ENCODE data around the gene OVCH1.

The OVCH1 gene

GRCh38 chr12:29530436-29530835, 33.0 kb upstream of the OVCH1 start:
- Histone ChIP-seq H3K4me3 (ENCODE audit: low read length) (no peak overlapping the region), H3K27me3 (ENCODE audit: control insufficient read depth, insufficient read depth, low read length) (no peaks in the 10 kb centered on the region), H3K9me3 (replicated peaks; ENCODE audit: low read length) (no peaks in the 10 kb centered on the region), H3K36me3 (ENCODE audit: insufficient read depth, low read length) (peaks cover 39% of the 10 kb centered on the region), H3K9ac (ENCODE audit: low read depth, low read length) (no peak overlapping the region), H3K4me1 (ENCODE audit: control insufficient read depth, insufficient read depth, low read length) (peaks cover 3% of the 10 kb centered on the region), H3K4me2 (ENCODE audit: low read length) (no peak overlapping the region)

GRCh38 chr12:29528161-29528560, 30.7 kb upstream of the OVCH1 start:
- peaks cover 28% of the 10 kb centered on the region for H3K36me3 ChIP-seq (ENCODE audit: insufficient read depth, low read length)
- no peaks in the 10 kb centered on the region for H3K4me1 ChIP-seq (ENCODE audit: control insufficient read depth, insufficient read depth, low read length)
- H3K9me3 ChIP-seq (replicated peaks; ENCODE audit: low read length) = no peaks in the 10 kb centered on the region
- no peak overlapping the region for H3K4me2 ChIP-seq (ENCODE audit: low read length)
- no peak overlapping the region for H3K9ac ChIP-seq (ENCODE audit: low read depth, low read length)
- no peak overlapping the region for H3K4me3 ChIP-seq (ENCODE audit: low read length)
- H3K27me3 ChIP-seq (ENCODE audit: control insufficient read depth, insufficient read depth, low read length) = no peaks in the 10 kb centered on the region

DNA sequence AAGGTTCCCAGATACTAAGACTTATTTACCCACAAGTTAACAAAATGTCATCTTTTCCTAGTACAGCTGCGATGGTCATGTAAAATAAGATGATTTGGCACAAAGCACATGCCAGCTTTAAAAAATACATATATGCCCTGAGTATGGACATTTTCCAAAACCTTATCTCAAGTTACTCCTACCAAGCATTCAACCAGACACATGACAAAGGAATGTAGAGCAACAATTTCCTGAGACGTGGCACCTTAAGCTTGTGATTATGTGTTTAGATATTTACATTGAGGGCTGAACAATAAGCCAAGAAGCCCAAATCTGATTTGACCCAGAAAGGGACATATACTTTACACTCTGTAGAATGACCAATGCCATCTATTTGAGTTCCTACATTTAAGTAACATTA, 24.5 kb upstream of the OVCH1 start:
- H3K9me3 ChIP-seq (replicated peaks; ENCODE audit: low read length) = no peaks in the 10 kb centered on the region
- H3K4me3 ChIP-seq (ENCODE audit: low read length) = no peak overlapping the region
- H3K36me3 ChIP-seq (ENCODE audit: insufficient read depth, low read length) = peaks cover 33% of the 10 kb centered on the region
- H3K27me3 ChIP-seq (ENCODE audit: control insufficient read depth, insufficient read depth, low read length) = no peaks in the 10 kb centered on the region
- no peak overlapping the region for H3K4me2 ChIP-seq (ENCODE audit: low read length)
- peaks cover 7% of the 10 kb centered on the region for H3K4me1 ChIP-seq (ENCODE audit: control insufficient read depth, insufficient read depth, low read length)
- H3K9ac ChIP-seq (ENCODE audit: low read depth, low read length) = no peak overlapping the region

DNA sequence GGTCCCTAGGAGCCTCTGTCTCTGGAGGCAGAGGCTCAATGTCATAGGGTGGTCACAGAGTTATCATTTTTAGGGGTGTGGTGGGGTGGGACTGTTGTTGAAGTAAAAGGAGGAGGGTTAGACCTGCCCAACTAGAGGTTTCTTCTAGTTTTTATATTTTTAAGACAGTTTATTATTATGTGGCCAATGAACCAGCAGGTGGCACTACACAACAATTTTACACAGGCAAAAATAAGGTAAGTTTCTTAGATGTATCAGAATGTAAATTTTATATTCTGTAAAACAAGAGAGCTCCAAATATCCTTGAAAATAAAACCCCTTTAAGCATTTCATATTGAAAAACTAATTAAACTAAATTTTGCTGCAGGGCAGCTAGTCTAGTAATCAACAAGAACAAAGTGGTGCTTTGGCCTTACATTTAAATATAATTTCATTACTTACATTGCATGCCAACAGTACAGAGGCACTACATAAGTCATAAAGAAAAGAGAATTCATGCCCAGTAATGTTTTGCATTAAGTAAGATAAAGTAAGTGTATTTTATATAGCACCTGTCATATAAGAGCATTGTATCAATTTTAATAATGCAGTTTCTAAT, 22.2 kb upstream of the OVCH1 start:
- Histone ChIP-seq H3K4me2 (ENCODE audit: low read length) (no peak overlapping the region), H3K9ac (ENCODE audit: low read depth, low read length) (no peak overlapping the region), H3K9me3 (replicated peaks; ENCODE audit: low read length) (no peaks in the 10 kb centered on the region), H3K4me1 (ENCODE audit: control insufficient read depth, insufficient read depth, low read length) (peaks cover 16% of the 10 kb centered on the region), H3K27me3 (ENCODE audit: control insufficient read depth, insufficient read depth, low read length) (no peaks in the 10 kb centered on the region), H3K36me3 (ENCODE audit: insufficient read depth, low read length) (peaks cover 40% of the 10 kb centered on the region), H3K4me3 (ENCODE audit: low read length) (no peak overlapping the region)

- H3K4me1 ChIP-seq (ENCODE audit: control insufficient read depth, insufficient read depth, low read length) = peaks cover 16% of the 10 kb centered on the region
- no peaks in the 10 kb centered on the region for H3K9me3 ChIP-seq (replicated peaks; ENCODE audit: low read length)
- H3K9ac ChIP-seq (ENCODE audit: low read depth, low read length) = no peak overlapping the region
- H3K4me3 ChIP-seq (ENCODE audit: low read length) = no peak overlapping the region
- peaks cover 48% of the 10 kb centered on the region for H3K36me3 ChIP-seq (ENCODE audit: insufficient read depth, low read length)
- no peaks in the 10 kb centered on the region for H3K27me3 ChIP-seq (ENCODE audit: control insufficient read depth, insufficient read depth, low read length)
- H3K4me2 ChIP-seq (ENCODE audit: low read length) = no peak overlapping the region
Measured at GRCh38 chr12:29518407-29518806, 20.9 kb upstream of the OVCH1 start.

GRCh38 chr12:29517264-29517663, 19.8 kb upstream of the OVCH1 start:
- Histone ChIP-seq H3K27me3 (ENCODE audit: control insufficient read depth, insufficient read depth, low read length) (no peaks in the 10 kb centered on the region), H3K9me3 (replicated peaks; ENCODE audit: low read length) (no peaks in the 10 kb centered on the region), H3K36me3 (ENCODE audit: insufficient read depth, low read length) (peaks cover 55% of the 10 kb centered on the region), H3K4me2 (ENCODE audit: low read length) (no peak overlapping the region), H3K4me3 (ENCODE audit: low read length) (no peak overlapping the region), H3K9ac (ENCODE audit: low read depth, low read length) (no peak overlapping the region), H3K4me1 (ENCODE audit: control insufficient read depth, insufficient read depth, low read length) (peaks cover 16% of the 10 kb centered on the region)

- Histone ChIP-seq H3K27me3 (ENCODE audit: control insufficient read depth, insufficient read depth, low read length) (no peaks in the 10 kb centered on the region), H3K9me3 (replicated peaks; ENCODE audit: low read length) (no peaks in the 10 kb centered on the region), H3K36me3 (ENCODE audit: insufficient read depth, low read length) (peaks cover 62% of the 10 kb centered on the region), H3K4me1 (ENCODE audit: control insufficient read depth, insufficient read depth, low read length) (peaks cover 10% of the 10 kb centered on the region), H3K4me3 (ENCODE audit: low read length) (no peak overlapping the region), H3K9ac (ENCODE audit: low read depth, low read length) (no peak overlapping the region), H3K4me2 (ENCODE audit: low read length) (no peak overlapping the region)
Measured at GRCh38 chr12:29516431-29516875, 19.0 kb upstream of the OVCH1 start.

DNA sequence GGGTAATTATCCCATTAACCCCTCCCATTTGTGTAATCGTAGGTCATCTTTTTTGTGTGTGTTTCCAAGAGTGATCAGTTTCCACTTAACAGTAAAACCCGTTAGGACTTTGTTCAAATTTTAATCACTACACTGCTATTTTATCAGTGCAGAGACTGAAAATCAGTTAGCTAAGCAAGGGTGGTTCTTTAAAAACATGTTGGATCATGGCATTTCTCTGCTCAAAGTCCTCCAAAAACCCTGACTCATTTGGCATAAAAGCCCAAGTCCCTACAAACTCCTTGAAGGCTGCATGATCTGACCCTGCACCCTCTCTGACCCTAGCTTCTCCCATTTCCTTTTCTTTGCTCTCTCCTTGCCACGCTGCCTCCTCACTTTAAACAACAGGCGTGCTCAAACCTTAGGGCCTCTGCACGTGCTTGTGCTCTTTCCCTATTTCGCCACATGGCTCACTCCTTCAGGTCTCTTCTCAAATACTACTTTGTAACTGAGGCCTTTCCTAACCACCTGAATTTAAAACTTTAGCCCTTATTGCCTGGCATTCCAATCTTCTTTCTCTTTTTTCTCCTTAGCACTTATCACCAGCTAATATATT, 13.2 kb upstream of the OVCH1 start:
- H3K4me1 ChIP-seq (ENCODE audit: control insufficient read depth, insufficient read depth, low read length) = no peaks in the 10 kb centered on the region
- no peaks in the 10 kb centered on the region for H3K27me3 ChIP-seq (ENCODE audit: control insufficient read depth, insufficient read depth, low read length)
- no peak overlapping the region for H3K4me3 ChIP-seq (ENCODE audit: low read length)
- no peak overlapping the region for H3K9ac ChIP-seq (ENCODE audit: low read depth, low read length)
- H3K9me3 ChIP-seq (replicated peaks; ENCODE audit: low read length) = no peaks in the 10 kb centered on the region
- peaks cover 78% of the 10 kb centered on the region for H3K36me3 ChIP-seq (ENCODE audit: insufficient read depth, low read length)
- H3K4me2 ChIP-seq (ENCODE audit: low read length) = no peak overlapping the region

DNA sequence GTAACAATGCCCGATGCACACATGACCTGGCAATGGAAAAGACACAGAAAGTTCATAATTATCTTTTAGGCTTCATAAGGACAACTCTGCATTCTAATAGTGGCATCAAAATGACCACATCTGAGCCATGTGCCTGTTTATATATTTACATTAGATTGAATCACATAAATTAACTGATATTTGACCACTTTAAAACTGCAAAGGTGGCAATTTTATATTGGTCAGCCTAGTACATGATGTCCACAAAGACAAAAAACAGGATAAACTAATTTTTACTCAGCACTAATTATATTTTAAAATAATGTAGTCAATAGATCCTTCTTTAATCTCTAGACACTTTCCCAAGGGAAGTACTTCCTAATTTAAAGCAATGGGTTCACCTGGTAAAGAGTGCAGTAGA, 12.0 kb upstream of the OVCH1 start:
- Histone ChIP-seq H3K4me3 (ENCODE audit: low read length) (no peak overlapping the region), H3K9ac (ENCODE audit: low read depth, low read length) (no peak overlapping the region), H3K36me3 (ENCODE audit: insufficient read depth, low read length) (peaks cover 79% of the 10 kb centered on the region), H3K4me2 (ENCODE audit: low read length) (no peak overlapping the region), H3K27me3 (ENCODE audit: control insufficient read depth, insufficient read depth, low read length) (no peaks in the 10 kb centered on the region), H3K4me1 (ENCODE audit: control insufficient read depth, insufficient read depth, low read length) (no peaks in the 10 kb centered on the region), H3K9me3 (replicated peaks; ENCODE audit: low read length) (no peaks in the 10 kb centered on the region)

DNA sequence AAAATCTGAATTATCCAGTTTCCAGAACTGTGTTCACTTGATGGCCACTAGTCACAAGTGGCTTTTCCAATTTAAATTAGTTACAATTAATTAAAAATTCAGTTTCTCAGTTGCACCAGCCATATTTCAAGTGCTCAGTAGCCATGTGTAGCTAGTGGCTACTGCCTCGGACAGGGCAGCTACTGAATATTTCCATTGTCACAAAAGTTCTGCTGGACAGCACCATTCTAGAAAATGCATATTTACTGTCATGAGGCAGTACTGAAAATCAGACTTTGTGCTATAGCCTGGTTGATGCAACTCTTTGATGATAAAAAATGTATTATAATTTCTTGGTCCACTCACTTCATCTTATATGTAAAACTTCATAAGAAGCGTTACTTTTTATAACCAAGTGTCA, 11.5 kb upstream of the OVCH1 start:
- H3K4me2 ChIP-seq (ENCODE audit: low read length) = no peak overlapping the region
- no peak overlapping the region for H3K4me3 ChIP-seq (ENCODE audit: low read length)
- H3K27me3 ChIP-seq (ENCODE audit: control insufficient read depth, insufficient read depth, low read length) = no peaks in the 10 kb centered on the region
- peaks cover 79% of the 10 kb centered on the region for H3K36me3 ChIP-seq (ENCODE audit: insufficient read depth, low read length)
- no peak overlapping the region for H3K9ac ChIP-seq (ENCODE audit: low read depth, low read length)
- H3K9me3 ChIP-seq (replicated peaks; ENCODE audit: low read length) = no peaks in the 10 kb centered on the region
- no peaks in the 10 kb centered on the region for H3K4me1 ChIP-seq (ENCODE audit: control insufficient read depth, insufficient read depth, low read length)

GRCh38 chr12:29505122-29505521, 7.6 kb upstream of the OVCH1 start:
- H3K27me3 ChIP-seq (ENCODE audit: control insufficient read depth, insufficient read depth, low read length) = no peaks in the 10 kb centered on the region
- peaks cover 68% of the 10 kb centered on the region for H3K36me3 ChIP-seq (ENCODE audit: insufficient read depth, low read length)
- H3K4me1 ChIP-seq (ENCODE audit: control insufficient read depth, insufficient read depth, low read length) = no peaks in the 10 kb centered on the region
- H3K9me3 ChIP-seq (replicated peaks; ENCODE audit: low read length) = no peaks in the 10 kb centered on the region
- no peak overlapping the region for H3K9ac ChIP-seq (ENCODE audit: low read depth, low read length)
- no peak overlapping the region for H3K4me2 ChIP-seq (ENCODE audit: low read length)
- H3K4me3 ChIP-seq (ENCODE audit: low read length) = no peak overlapping the region

DNA sequence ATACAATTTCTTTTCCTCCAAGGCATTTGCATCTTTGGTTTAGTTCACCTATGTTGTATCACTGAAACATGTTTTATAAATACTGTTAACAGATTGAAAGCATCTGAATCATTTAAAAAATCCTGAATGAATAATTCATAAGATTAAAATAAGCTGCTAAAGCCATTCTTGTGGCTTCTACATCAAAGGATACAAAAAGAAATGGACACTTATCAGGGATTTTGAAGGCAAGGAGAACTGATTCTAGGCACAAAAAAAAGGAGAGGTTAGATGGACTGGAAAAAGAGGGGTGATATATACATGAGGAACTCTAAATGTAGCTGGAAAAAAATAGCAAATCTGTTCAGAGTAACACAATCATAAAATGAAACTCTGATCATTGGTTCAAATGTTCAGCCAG, 5.8 kb upstream of the OVCH1 start:
- Histone ChIP-seq H3K4me1 (ENCODE audit: control insufficient read depth, insufficient read depth, low read length) (no peaks in the 10 kb centered on the region), H3K27me3 (ENCODE audit: control insufficient read depth, insufficient read depth, low read length) (no peaks in the 10 kb centered on the region), H3K9ac (ENCODE audit: low read depth, low read length) (no peak overlapping the region), H3K4me3 (ENCODE audit: low read length) (no peak overlapping the region), H3K36me3 (ENCODE audit: insufficient read depth, low read length) (peaks cover 60% of the 10 kb centered on the region), H3K4me2 (ENCODE audit: low read length) (no peak overlapping the region), H3K9me3 (replicated peaks; ENCODE audit: low read length) (no peaks in the 10 kb centered on the region)
